H1 (cell line): ENCODE measurements around the gene TMEM200C. TPM values are rescaled to one million over a fixed set of nuclear protein-coding genes. Genes with fewer than 3 reads are reported as not detected.

ENCODE experiments used
- CTCF ChIA-PET: fragments of 300-600 bp; sonication (Branson Sonifier 250); formaldehyde crosslinking; loops from one replicate; lab custom pipeline; 2021; ENCODE audit not compliant: partially characterized antibody; lab: Charles Lee
- POLR2A ChIA-PET: fragments of 300-600 bp; sonication (Branson Sonifier 250); formaldehyde crosslinking; loops from one replicate; lab custom pipeline; 2021; ENCODE audit warnings: inconsistent platforms; ENCODE audit not compliant: partially characterized antibody; lab: Charles Lee
- DNase-seq, 2 experiments: peaks; one replicate each; pipeline versions ENCODE4 v3.0.0 to v3.0.0-alpha.2; 2010 to 2022; ENCODE audit warnings: low spot score in 2 of 2, low read depth in 1 of 2, mixed read lengths in 1 of 2
- FAIRE-seq: peaks from 2 replicates; lab custom pipeline; 2011; peaks lifted over from hg19 to GRCh38; lab: Jason Lieb, UNC
- H2AFZ ChIP-seq: 2 replicates; pipeline ENCODE4 v1.8.1; 2012; ENCODE audit warnings: low read length, inconsistent platforms
- H2AK5ac ChIP-seq: 2 replicates; pipeline ENCODE4 v1.6.1; 2013; ENCODE audit warnings: low read depth, low read length
- H2BK120ac ChIP-seq: replicated peaks from 2 replicates; pipeline ENCODE3; 2013; ENCODE audit warnings: low read depth, low read length, inconsistent platforms
- H2BK12ac ChIP-seq: 2 replicates; pipeline ENCODE4 v1.6.1; 2013; ENCODE audit warnings: low read depth, low read length
- H2BK15ac ChIP-seq: 2 replicates; pipeline ENCODE4 v1.6.1; 2013; ENCODE audit warnings: low read length
- H2BK20ac ChIP-seq: 2 replicates; pipeline ENCODE4 v1.6.1; 2013; ENCODE audit warnings: low read length
- H2BK5ac ChIP-seq: 2 replicates; pipeline ENCODE4 v1.6.1; 2013; ENCODE audit warnings: low read depth, low read length
- H3K14ac ChIP-seq: 2 replicates; pipeline ENCODE4 v1.6.1; 2013; ENCODE audit warnings: inconsistent platforms; ENCODE audit not compliant: insufficient read length
- H3K18ac ChIP-seq: 2 replicates; pipeline ENCODE4 v1.6.1; 2013; ENCODE audit warnings: low read length; ENCODE audit errors: extremely low read depth
- H3K23ac ChIP-seq: 2 replicates; pipeline ENCODE4 v1.6.1; 2013; ENCODE audit warnings: inconsistent platforms; ENCODE audit not compliant: insufficient read length
- H3K23me2 ChIP-seq: 2 replicates; pipeline ENCODE4 v1.6.1; 2013; ENCODE audit warnings: low read depth, low read length
- H3K27ac ChIP-seq: 2 replicates; pipeline ENCODE4 v1.6.1; 2011; ENCODE audit warnings: low read depth, low read length, inconsistent platforms
- H3K27me3 ChIP-seq, 4 experiments: replicated peaks in 1 of 4; 1 replicate in 1 of 4; 2 replicates in 3 of 4; pipeline versions ENCODE4 v1.6.1 to v1.8.1; 2011 to 2013; ENCODE audit warnings: low read length in 3 of 4, mild to moderate bottlenecking in 3 of 4, inconsistent platforms in 2 of 4, mixed read lengths in 2 of 4, moderate library complexity in 1 of 4; ENCODE audit not compliant: control insufficient read depth in 3 of 4, insufficient read depth in 3 of 4; ENCODE audit errors: extremely low read depth in 1 of 4
- H3K36me3 ChIP-seq, 4 experiments: 2 replicates each; pipeline versions ENCODE4 v1.6.1 to v1.8.1; 2011 to 2013; ENCODE audit warnings: mild to moderate bottlenecking in 4 of 4, low read length in 3 of 4, moderate library complexity in 2 of 4, control low read depth in 1 of 4, inconsistent platforms in 1 of 4; ENCODE audit not compliant: insufficient read depth in 4 of 4, control insufficient read depth in 2 of 4
- H3K4ac ChIP-seq: replicated peaks from 2 replicates; pipeline ENCODE3; 2013; ENCODE audit warnings: low read length, low read depth, mixed read lengths, inconsistent platforms; ENCODE audit not compliant: insufficient read length
- H3K4me1 ChIP-seq, 4 experiments: replicated peaks in 1 of 4; 1 replicate in 1 of 4; 2 replicates in 3 of 4; pipeline versions ENCODE4 v1.6.1 to v1.8.1; 2011 to 2013; ENCODE audit warnings: low read length in 3 of 4, inconsistent platforms in 2 of 4, mixed read lengths in 1 of 4; ENCODE audit not compliant: insufficient read depth in 4 of 4, control insufficient read depth in 3 of 4
- H3K4me2 ChIP-seq, 2 experiments: 2 replicates each; pipeline versions ENCODE4 v1.6.1 to v1.8.1; 2011 to 2013; ENCODE audit warnings: low read depth in 2 of 2, low read length in 2 of 2, control low read depth in 1 of 2, inconsistent platforms in 1 of 2, mild to moderate bottlenecking in 1 of 2; ENCODE audit not compliant: insufficient read depth in 1 of 2
- H3K4me3 ChIP-seq, 4 experiments: fragments of 200-600, 300-600 bp in 1 of 4; sonication (generic), shearing (Covaris generic), sonication (Bioruptor Twin) in 1 of 4; 2 replicates each; pipeline versions ENCODE4 v1.5.1 to v1.8.1; 2011 to 2016; ENCODE audit warnings: low read length in 4 of 4, low read depth in 3 of 4, control low read depth in 2 of 4, inconsistent platforms in 2 of 4, mild to moderate bottlenecking in 2 of 4, mixed read lengths in 1 of 4, moderate library complexity in 1 of 4; ENCODE audit not compliant: insufficient read depth in 2 of 4; ENCODE audit errors: extremely low read depth in 1 of 4
- H3K56ac ChIP-seq: replicated peaks from 2 replicates; pipeline ENCODE3; 2013; ENCODE audit warnings: low read depth, mild to moderate bottlenecking, mixed read lengths, low read length, inconsistent platforms; ENCODE audit not compliant: insufficient read length
- H3K79me1 ChIP-seq: 2 replicates; pipeline ENCODE4 v1.6.1; 2013; ENCODE audit warnings: low read depth, low read length, control low read depth
- H3K79me2 ChIP-seq, 2 experiments: 2 replicates each; pipeline versions ENCODE4 v1.6.1 to v1.8.1; 2012 to 2013; ENCODE audit warnings: low read length in 2 of 2, mild to moderate bottlenecking in 2 of 2, inconsistent platforms in 1 of 2; ENCODE audit not compliant: insufficient read depth in 2 of 2, control insufficient read depth in 1 of 2
- H3K9ac ChIP-seq, 4 experiments: replicated peaks in 1 of 4; 1 replicate in 1 of 4; 2 replicates in 3 of 4; pipeline versions ENCODE4 v1.6.1 to v1.8.1; 2011 to 2013; ENCODE audit warnings: low read depth in 3 of 4, low read length in 3 of 4, control low read depth in 2 of 4, mild to moderate bottlenecking in 2 of 4, moderate library complexity in 2 of 4, inconsistent platforms in 1 of 4; ENCODE audit errors: extremely low read depth in 1 of 4
- H3K9me3 ChIP-seq, 2 experiments: 2 replicates each; pipeline versions ENCODE4 v1.6.1 to v1.8.1; 2012 to 2013; ENCODE audit warnings: mild to moderate bottlenecking in 2 of 2, moderate library complexity in 2 of 2, control low read depth in 1 of 2, inconsistent platforms in 1 of 2, low read depth in 1 of 2, low read length in 1 of 2, mixed read lengths in 1 of 2; ENCODE audit not compliant: insufficient read depth in 2 of 2
- H4K20me1 ChIP-seq, 2 experiments: replicated peaks in 1 of 2; 2 replicates each; pipeline versions ENCODE3 to v1.8.1; 2011 to 2013; ENCODE audit warnings: inconsistent platforms in 2 of 2, low read length in 2 of 2, mild to moderate bottlenecking in 1 of 2; ENCODE audit not compliant: insufficient read depth in 2 of 2, control insufficient read depth in 1 of 2
- H4K5ac ChIP-seq: 2 replicates; pipeline ENCODE4 v1.6.1; 2013; ENCODE audit warnings: low read length, low read depth, mixed read lengths, inconsistent platforms; ENCODE audit not compliant: insufficient read length
- H4K8ac ChIP-seq: 2 replicates; pipeline ENCODE4 v1.8.0; 2013; ENCODE audit warnings: mild to moderate bottlenecking, moderate library complexity, low read length, inconsistent platforms; ENCODE audit not compliant: insufficient read depth; ENCODE audit errors: extremely low read depth
- H4K91ac ChIP-seq: replicated peaks from 2 replicates; pipeline ENCODE3; 2013; ENCODE audit warnings: low read length, mixed read lengths, inconsistent platforms; ENCODE audit not compliant: insufficient read length
- EGR1 ChIP-seq: IDR thresholded peaks from 2 replicates; pipeline ENCODE4 v1.6.1; 2011; ENCODE audit warnings: low read depth, low read length, borderline replicate concordance
- KDM5A ChIP-seq: fragments of 200-600 bp; IDR thresholded peaks from 2 replicates; pipeline ENCODE4 v1.7.1; 2012; ENCODE audit warnings: mild to moderate bottlenecking, low read length, inconsistent platforms, mixed read lengths
- POLR2AphosphoS5 ChIP-seq: IDR thresholded peaks from 2 replicates; pipeline ENCODE4 v1.6.1; 2011; ENCODE audit warnings: low read depth, low read length
- polyA plus RNA-seq, 7 experiments: library from polyadenylated mRNA; depleted of rRNA in 3 of 7; stranded (reverse) in 5 of 7; unstranded in 2 of 7; fragments of >200 nt in 5 of 7; fragments of 200-250 nt in 2 of 7; gene quantifications; 1 replicate in 5 of 7; 2 replicates in 1 of 7; 4 replicates in 1 of 7; pipeline versions ENCODE4 v1.2.1 to v1.2.3, GENCODE V29; 2011 to 2013; ENCODE audit warnings: missing spikeins in 2 of 7, mixed read lengths in 2 of 7
- total RNA-seq: library from RNA; stranded (reverse); fragmentation: NEBNext Ultra II Directional; extraction: Animal tissue kit (Norgen Biotek cat#: 25700); gene quantifications from 2 replicates; pipeline ENCODE4 v1.2.1, GENCODE V29; 2021
- TF ChIP-seq, protein P1 (sequence below), 3 experiments: IDR thresholded peaks; 1 replicate in 2 of 3; 2 replicates in 1 of 3; pipeline versions ENCODE4 v1.5.1 to v1.6.1; 2011; ENCODE audit warnings: low read length in 3 of 3, mild to moderate bottlenecking in 3 of 3, inconsistent platforms in 2 of 3, low read depth in 1 of 3, moderate library complexity in 1 of 3; ENCODE audit not compliant: insufficient read depth in 1 of 3; ENCODE audit errors: control extremely low read depth in 1 of 3

TMEM200C gene
- total and polyA plus RNA-seq, 2 of the 8 experiments (the other 6 are each of a cell fraction or from before 2014, with no cell fraction given): 3.4 to 9.6 TPM

DNA sequence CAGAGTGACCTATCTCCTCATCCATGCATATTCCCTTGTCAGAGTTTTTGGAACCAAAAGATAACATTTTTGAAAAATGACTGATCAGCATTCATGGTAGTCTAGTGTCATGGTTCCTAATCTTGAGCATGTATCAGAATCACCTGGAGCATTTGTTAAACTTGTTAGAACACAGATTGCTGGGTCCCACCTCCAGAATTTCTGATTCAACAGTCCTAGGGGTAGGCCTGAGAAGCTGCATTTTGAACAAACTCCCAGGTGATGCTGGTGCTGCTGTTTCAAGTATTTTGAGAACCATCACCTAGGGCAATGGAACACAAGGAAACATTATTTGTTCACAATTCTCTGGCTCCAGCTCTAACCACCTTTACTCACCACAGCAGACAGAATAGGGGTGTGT, 21.0 kb downstream of the TMEM200C start:
- no peak overlapping the region for H3K4me3 ChIP-seq
- no peaks in the 10 kb centered on the region for H3K9me3 ChIP-seq
- no peak overlapping the region for H3K4me2 ChIP-seq
- H3K56ac ChIP-seq: no peak overlapping the region
- H3K79me1 ChIP-seq: no peaks in the 10 kb centered on the region
- no peaks in the 10 kb centered on the region for H3K23me2 ChIP-seq
- no peak overlapping the region for H2AFZ ChIP-seq
- DNase-seq (no peak), FAIRE-seq (no peak)
- H2AK5ac ChIP-seq: no peak overlapping the region
- no peak overlapping the region for H3K18ac ChIP-seq
- TF ChIP-seq KDM5A (no peak), POLR2AphosphoS5 (no peak), EGR1 (no peak)
- TF ChIP-seq, protein P1, sequence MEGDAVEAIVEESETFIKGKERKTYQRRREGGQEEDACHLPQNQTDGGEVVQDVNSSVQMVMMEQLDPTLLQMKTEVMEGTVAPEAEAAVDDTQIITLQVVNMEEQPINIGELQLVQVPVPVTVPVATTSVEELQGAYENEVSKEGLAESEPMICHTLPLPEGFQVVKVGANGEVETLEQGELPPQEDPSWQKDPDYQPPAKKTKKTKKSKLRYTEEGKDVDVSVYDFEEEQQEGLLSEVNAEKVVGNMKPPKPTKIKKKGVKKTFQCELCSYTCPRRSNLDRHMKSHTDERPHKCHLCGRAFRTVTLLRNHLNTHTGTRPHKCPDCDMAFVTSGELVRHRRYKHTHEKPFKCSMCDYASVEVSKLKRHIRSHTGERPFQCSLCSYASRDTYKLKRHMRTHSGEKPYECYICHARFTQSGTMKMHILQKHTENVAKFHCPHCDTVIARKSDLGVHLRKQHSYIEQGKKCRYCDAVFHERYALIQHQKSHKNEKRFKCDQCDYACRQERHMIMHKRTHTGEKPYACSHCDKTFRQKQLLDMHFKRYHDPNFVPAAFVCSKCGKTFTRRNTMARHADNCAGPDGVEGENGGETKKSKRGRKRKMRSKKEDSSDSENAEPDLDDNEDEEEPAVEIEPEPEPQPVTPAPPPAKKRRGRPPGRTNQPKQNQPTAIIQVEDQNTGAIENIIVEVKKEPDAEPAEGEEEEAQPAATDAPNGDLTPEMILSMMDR (IDR thresholded peaks at IDR 0.05; ENCODE audit: control extremely low read depth in 1 of 3, insufficient read depth in 1 of 3, low read depth in 1 of 3, low read length in 3 of 3): no peak
- CTCF ChIA-PET: interaction anchor here (0.7 to 1.9 kb wide), 5 partner anchors 14 to 527 kb away, joined by 3 to 8 read pairs (median 4); no protein-coding TSS in a partner anchor
- H2BK5ac ChIP-seq: no peak overlapping the region
- no peak overlapping the region for H3K27ac ChIP-seq
- no peaks in the 10 kb centered on the region for H3K79me2 ChIP-seq
- H3K4me1 ChIP-seq: no peaks in the 10 kb centered on the region
- POLR2A ChIA-PET: no interaction called here
- no peak overlapping the region for H2BK15ac ChIP-seq
- no peak overlapping the region for H4K91ac ChIP-seq
- no peaks in the 10 kb centered on the region; a peak in 1 of 7 replicates for H3K27me3 ChIP-seq
- no peak overlapping the region for H3K23ac ChIP-seq
- no peak overlapping the region for H2BK120ac ChIP-seq
- H3K14ac ChIP-seq: no peak overlapping the region
- no peak overlapping the region for H2BK12ac ChIP-seq
- H3K36me3 ChIP-seq: no peaks in the 10 kb centered on the region
- no peak overlapping the region for H2BK20ac ChIP-seq
- H4K8ac ChIP-seq: no peak overlapping the region
- no peak overlapping the region for H4K5ac ChIP-seq
- H3K4ac ChIP-seq: no peak overlapping the region
- H4K20me1 ChIP-seq: no peaks in the 10 kb centered on the region
- no peak overlapping the region for H3K9ac ChIP-seq
